HG03565 (cell line): ENCODE measurements around the gene LETM1.

Source experiments
- ATAC-seq: cut with Tn5 transposase; IDR thresholded peaks from one replicate; pipeline ENCODE4 v1.9.1; 2021; ENCODE audit warnings: mild to moderate bottlenecking, moderate library complexity; ENCODE audit not compliant: unreplicated experiment

Gene LETM1

GRCh38 chr4:1766106-1767060 lies 89.6 kb downstream of the LETM1 start:
- ATAC-seq = no peak

GRCh38 chr4:1765409-1766072 lies 90.4 kb downstream of the LETM1 start:
- no peak for ATAC-seq

- no peak for ATAC-seq
These were observed 91.3 kb downstream of the LETM1 start for GRCh38 chr4:1764670-1765069.

- ATAC-seq = no peak
These were observed 92.3 kb downstream of the LETM1 start for GRCh38 chr4:1763550-1764080.

- no peak for ATAC-seq
These were observed 92.8 kb downstream of the LETM1 start for GRCh38 chr4:1763070-1763549.

GRCh38 chr4:1762264-1763010 lies 93.5 kb downstream of the LETM1 start:
- no peak for ATAC-seq
